NK-92 treated with Interleukin-12 subunit alpha and Interleukin-12 subunit beta, amount 100 ng/mL, for 24 hours (cell line): ENCODE data around the gene C11orf21.

Experiments
- DNase-seq: peaks from one replicate; lab custom pipeline; 2025; lab: John Stamatoyannopoulos, UW

The C11orf21 gene

GRCh38 chr11:2271077-2271326, 30.7 kb downstream of the C11orf21 start:
- no peak for DNase-seq

- DNase-seq: no peak
Observed at GRCh38 chr11:2270322-2271076, 31.2 kb downstream of the C11orf21 start, which contains the start of gene ASCL2. ASCL2 (minus strand) TSS chr11:2270588; CDS start chr11:2270332, 256 bp downstream.

- no peak for DNase-seq
Observed at GRCh38 chr11:2269601-2270321, 32.0 kb downstream of the C11orf21 start.

GRCh38 chr11:2268729-2269600, 32.8 kb downstream of the C11orf21 start:
- DNase-seq: no peak

GRCh38 chr11:2267851-2268728, 33.6 kb downstream of the C11orf21 start:
- DNase-seq: no peak

GRCh38 chr11:2267306-2267850, 34.3 kb downstream of the C11orf21 start:
- no peak for DNase-seq

GRCh38 chr11:2266586-2267305, 35.0 kb downstream of the C11orf21 start:
- DNase-seq: no peak

GRCh38 chr11:2265854-2266585, 35.7 kb downstream of the C11orf21 start:
- no peak for DNase-seq

- DNase-seq: no peak
Observed at GRCh38 chr11:2265396-2265795, 36.3 kb downstream of the C11orf21 start.

- DNase-seq: no peak
Observed at GRCh38 chr11:2264366-2265053, 37.2 kb downstream of the C11orf21 start.

GRCh38 chr11:2263724-2264360, 37.9 kb downstream of the C11orf21 start:
- DNase-seq: no peak

- no peak for DNase-seq
Observed at GRCh38 chr11:2263071-2263565, 38.6 kb downstream of the C11orf21 start.

- no peak for DNase-seq
Observed at GRCh38 chr11:2262301-2263070, 39.2 kb downstream of the C11orf21 start.

GRCh38 chr11:2261436-2262230, 40.1 kb downstream of the C11orf21 start:
- DNase-seq: no peak

- no peak for DNase-seq
Observed at GRCh38 chr11:2260491-2261364, 41.0 kb downstream of the C11orf21 start.

GRCh38 chr11:2259897-2260451, 41.7 kb downstream of the C11orf21 start:
- no peak for DNase-seq
